A204.1 (cell line): ENCODE data around the gene STAG1.
"Not testable (repeated sequence)": the region's sequence is repeated elsewhere in the genome, so short reads cannot be mapped to it uniquely, and the experiment has no call there.

Experiments
- FAIRE-seq: peaks from 2 replicates; lab custom pipeline; 2012; peaks lifted over from hg19 to GRCh38; lab: Jason Lieb, UNC

The STAG1 gene

DNA sequence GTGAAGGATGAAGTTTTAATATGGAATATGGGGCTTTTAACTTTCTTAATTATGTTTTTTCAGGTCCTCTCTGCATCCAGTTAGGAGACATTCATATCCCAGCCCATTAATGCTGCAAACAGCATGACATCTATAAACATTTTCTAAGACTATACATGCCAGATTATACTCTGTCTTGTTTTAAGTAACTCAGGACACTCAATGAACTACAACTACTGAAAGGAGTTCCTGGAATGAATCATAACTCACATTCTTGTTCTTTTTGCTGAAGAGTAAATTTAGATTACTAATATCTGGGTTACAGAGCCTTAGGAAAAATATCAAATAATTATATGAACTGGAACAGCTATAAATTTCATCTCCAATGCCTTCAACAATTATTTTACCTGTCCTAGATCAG lies 167.4 kb downstream of the STAG1 start:
- FAIRE-seq, result no peak

GRCh38 chr3:136583823-136584222 lies 168.4 kb downstream of the STAG1 start:
- no peak for FAIRE-seq

GRCh38 chr3:136577791-136578190 lies 174.4 kb downstream of the STAG1 start:
- FAIRE-seq, result no peak

DNA sequence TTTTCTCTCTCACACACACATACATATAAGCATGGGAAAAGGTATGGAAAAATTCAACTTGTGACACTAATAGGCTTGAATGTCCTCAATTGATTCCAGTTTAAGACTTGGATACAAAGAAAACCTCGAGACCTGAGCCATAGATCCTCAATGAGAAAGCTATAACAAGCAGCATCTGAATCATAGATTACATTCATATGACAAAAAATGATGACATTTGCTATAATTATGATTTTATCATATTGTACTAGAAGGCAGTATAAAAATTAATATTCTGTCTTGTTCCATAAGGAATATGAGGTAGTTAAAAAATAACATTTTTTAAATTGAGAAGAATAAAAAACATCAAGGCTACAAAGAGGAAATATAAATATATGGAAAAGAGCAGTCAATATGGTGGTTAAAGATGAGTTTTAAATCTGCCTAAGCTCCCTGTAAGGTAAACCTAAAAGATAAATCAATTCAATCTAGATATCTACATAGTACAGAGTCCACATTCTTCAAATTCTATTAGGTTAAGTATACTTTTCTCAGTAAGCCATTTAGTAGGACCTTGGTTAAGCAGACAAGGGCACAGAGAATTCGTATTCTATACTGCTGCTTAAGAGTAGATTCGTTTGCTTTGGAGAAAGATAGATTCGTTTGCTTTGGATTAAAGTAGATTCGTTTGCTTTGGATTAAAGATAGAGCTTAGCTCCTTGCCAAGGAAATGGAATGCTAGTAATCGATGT lies 175.7 kb downstream of the STAG1 start:
- FAIRE-seq, result no peak

DNA sequence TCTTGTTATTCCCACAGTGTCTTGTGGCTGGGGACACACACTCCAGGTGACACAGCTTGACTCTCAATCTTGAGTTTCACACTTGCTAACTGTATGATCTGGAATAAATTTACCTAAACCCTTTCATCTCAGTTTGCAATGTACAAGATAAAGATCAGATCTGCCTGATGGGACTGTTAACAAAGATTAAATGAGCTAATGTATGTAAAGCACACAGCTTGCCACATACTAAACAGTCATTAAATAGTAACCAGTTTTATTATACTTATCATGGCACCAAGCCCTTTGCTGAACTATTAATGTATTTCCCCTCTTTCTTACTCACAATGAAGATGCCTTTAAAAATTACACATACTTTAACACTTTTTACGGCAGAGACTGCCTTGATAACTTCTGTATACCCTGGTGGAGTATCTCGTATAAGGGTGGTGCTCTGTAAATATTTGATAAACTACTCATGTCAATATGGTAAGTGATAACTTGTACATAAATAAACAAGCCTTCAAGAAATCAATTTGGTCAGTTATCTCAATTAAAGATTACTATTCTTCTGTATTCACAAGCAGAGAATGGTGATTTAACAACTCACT lies 184.5 kb downstream of the STAG1 start:
- no peak for FAIRE-seq

DNA sequence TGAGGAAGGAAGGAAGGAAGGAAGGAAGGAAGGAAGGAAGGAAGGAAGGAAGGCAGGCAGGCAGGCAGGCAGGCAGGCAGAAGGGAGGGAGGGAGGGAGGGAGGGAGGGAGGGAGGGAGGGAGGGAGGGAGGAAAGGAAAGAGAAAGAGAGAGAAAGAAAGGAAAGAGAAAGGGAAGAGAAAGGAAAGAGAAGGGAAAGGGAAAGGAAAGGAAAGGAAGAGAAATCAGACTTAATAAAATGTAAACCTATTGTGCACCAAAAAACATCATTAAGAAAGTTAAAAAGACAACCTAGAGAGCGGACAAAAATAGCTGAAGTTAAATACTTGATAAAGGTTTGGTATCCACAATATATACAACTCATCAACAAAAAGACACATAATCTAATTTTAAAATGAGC lies 187.2 kb downstream of the STAG1 start:
- FAIRE-seq, result peak; percentile 37

DNA sequence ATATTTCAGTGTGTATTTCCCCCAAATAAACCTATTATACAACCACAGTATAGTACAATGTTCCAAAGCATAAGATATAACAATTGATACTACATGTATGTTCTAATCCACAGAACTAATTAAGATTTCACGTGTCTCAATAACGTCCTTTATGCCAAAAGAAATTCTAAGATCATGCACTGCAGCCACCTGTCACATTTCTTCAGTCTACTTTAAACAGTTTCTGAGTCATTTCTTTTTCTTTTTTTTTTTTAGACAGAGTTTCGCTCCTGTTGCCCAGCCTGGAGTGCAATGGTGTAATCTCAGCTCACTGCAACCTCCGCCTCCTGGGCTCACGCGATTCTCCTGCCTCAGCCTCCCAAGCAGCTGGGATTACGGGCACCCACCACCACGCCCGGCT lies 190.2 kb downstream of the STAG1 start:
- FAIRE-seq, result no peak

GRCh38 chr3:136559896-136560295 lies 192.3 kb downstream of the STAG1 start:
- FAIRE-seq, result no peak

GRCh38 chr3:136549461-136549860 lies 202.7 kb downstream of the STAG1 start:
- not testable (repeated sequence) for FAIRE-seq

DNA sequence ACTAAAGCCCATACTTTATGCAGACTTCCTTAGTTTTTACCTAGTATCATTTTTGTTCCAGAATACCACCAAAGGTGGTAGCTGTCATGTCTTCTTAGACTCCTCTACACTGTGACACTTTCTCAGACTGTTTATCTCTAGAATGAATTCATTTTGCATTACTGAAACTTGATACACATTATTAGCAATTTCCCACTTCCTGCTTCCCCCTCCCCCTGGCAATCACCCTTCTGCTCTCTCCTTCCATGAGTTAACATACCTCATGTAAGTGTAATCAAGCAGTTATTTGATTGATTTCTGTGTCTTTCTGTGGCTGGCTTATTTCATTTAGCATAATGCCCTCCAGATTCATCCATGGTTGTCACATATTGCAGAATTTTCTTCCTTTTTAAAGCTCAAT lies 204.9 kb downstream of the STAG1 start:
- FAIRE-seq, result no peak

DNA sequence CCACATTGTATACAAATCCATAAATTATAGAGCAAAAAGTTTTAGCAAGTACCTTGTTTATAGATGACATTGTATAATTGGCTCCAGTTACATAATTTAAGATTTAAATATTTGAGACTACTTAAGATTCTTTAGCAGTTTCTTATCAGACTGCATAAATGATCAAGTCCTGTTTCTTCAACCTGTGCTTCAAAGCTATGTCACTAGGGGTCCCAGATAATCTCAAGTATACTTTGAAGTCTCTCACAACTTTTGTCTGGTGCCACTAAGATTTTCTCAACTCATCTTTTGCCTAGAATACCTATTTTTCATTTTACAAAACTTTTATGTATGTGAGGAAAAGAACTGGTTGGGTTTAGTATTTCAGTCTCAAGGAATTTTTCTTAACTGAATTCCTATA lies 205.5 kb downstream of the STAG1 start:
- FAIRE-seq, result peak; percentile 75

GRCh38 chr3:136545664-136546268 lies 206.4 kb downstream of the STAG1 start:
- peak; percentile 90 for FAIRE-seq

- no peak for FAIRE-seq
These were observed 207.6 kb downstream of the STAG1 start for GRCh38 chr3:136544532-136544931.

- no peak for FAIRE-seq
These were observed 208.8 kb downstream of the STAG1 start for GRCh38 chr3:136543385-136543784.

GRCh38 chr3:136535906-136536305 lies 216.3 kb downstream of the STAG1 start:
- peak; percentile 32 for FAIRE-seq

DNA sequence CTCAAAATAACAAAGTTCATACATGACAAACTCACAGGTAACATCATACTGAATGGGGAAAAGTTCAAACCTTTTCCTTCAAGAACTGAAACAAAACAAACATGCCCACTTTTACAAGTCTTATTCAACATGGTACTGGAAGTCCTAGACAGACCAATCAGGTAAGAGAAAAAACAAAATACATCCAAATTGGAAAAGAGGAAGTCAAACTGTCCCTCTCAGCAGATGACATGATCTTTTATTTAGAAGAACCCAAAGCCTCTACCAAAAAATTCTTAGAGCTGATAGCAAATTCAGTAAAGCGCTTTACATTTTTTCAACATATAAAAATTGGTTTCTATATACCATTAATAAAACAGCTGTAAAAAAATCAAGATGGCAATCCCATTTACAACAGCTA lies 219.4 kb downstream of the STAG1 start:
- FAIRE-seq, result no peak

GRCh38 chr3:136518102-136518501 lies 234.1 kb downstream of the STAG1 start:
- FAIRE-seq, result no peak

DNA sequence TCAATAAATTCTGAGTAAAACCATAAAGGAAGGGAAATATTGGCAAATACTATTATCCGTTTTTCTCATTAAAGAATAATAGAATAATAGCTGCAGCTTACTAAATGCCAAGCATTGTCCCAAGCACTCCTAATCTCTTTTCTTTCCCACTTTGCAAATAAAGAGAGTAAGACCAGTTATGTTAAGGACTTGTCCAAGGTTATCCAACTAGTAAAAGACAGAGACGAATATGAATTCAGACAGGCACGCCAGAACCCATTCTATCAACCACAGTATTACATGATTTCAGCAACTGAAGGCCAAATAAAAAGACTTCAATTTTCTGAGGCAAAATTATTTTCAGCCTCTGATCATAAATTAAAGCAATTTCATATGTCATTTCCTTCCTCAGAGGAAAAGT lies 235.5 kb downstream of the STAG1 start:
- FAIRE-seq, result no peak

- no peak for FAIRE-seq
These were observed 236.1 kb downstream of the STAG1 start for GRCh38 chr3:136516095-136516494.

GRCh38 chr3:136514533-136514932 lies 237.6 kb downstream of the STAG1 start:
- not testable (repeated sequence) for FAIRE-seq

- FAIRE-seq, result no peak
These were observed 238.8 kb downstream of the STAG1 start for GRCh38 chr3:136513367-136513766.

DNA sequence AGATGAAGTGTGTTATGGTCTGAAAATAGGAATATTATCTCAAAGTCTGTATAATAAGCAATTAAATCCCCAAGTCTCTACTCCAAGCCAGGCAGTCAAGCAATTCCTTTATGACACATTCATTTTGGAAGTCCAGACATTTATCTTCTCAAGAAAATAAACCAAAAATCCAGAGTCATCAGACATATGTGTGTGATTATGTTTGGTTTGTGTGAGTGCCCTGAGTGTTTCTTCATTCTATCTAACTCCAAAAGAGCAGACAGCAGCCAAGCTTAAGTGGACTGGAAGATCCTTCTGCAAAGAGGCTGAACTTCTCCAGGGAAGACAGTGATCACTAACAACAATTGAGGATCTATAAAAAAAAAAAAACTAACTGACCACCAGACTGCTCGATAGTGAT lies 239.8 kb downstream of the STAG1 start:
- FAIRE-seq, result no peak

DNA sequence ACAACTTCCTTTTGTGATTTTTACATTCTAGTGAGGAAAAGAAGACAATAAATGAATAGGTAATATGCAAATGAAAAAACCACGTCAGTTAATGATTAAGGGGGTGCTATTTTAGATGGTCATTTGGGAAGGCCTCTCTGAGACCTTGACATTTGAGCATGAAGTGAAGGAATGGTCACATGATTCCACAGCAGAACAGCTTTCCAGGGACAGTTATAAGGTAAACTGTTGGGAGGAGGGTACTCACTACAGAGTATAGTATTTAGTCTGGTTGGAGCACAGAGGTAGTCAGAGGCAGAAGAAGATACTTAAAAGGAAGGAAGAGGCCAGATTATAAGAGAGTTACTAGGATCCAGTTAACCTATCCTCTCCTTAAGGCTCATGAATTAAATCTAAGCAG lies 246.5 kb downstream of the STAG1 start:
- FAIRE-seq, result no peak

DNA sequence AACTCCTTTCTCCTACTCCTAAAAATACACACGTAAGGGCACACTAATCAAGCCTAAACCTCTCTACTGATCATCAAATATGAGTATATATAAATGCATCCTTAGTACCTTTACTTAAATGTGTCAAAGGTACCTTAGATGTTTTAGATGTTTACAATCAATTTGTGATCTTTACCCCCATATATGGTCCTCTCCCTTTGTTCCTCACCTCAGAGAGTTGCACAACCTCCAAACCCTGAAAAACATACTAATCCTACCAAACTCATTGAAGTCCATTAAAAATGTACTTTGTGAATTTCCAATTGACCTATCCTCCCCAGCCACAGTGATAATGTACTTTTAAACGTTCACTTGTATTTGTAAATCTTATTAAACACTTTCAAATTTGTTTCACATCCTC lies 249.1 kb downstream of the STAG1 start:
- no peak for FAIRE-seq
